ENCODE data around the gene KLF16. TPM values are rescaled to one million over a fixed set of nuclear protein-coding genes. Genes with fewer than 3 reads are reported as not detected.

Gene KLF16
- total RNA-seq, 5 donors from 2014 or later (not counting 1 experiment from before 2014, with no cell fraction given) = 29.8 to 61.4 (median 32.7) TPM

GRCh38 chr19:1874554-1875185, 11.3 kb upstream of the KLF16 start:
- Mint-ChIP-seq H3K9me3 (no peaks in the 10 kb centered on the region), H3K36me3 (no peaks in the 10 kb centered on the region), H3K27ac (peak overlapping the region; percentile 94 to 96), H3K4me3 (peak overlapping the region; percentile 95 to 99 (median 98)), H3K4me1 (peaks cover 30 to 45% (median 38%) of the 10 kb centered on the region in 3 donors), H3K27me3 (no peaks in the 10 kb centered on the region)
- Histone ChIP-seq H3K36me3 (ENCODE audit: control insufficient read depth in 2 of 2, extremely low read depth in 1 of 2, insufficient read depth in 1 of 2, low read length in 1 of 2) (peaks cover 15 to 30% of the 10 kb centered on the region in 2 donors), H3K4me1 (ENCODE audit: control insufficient read depth in 1 of 2, extremely low read depth in 1 of 2, insufficient read depth in 2 of 2, low read length in 2 of 2) (peaks cover 17 to 47% of the 10 kb centered on the region in 2 experiments), H3K4me3 (ENCODE audit: control insufficient read depth in 1 of 2, extremely low read depth in 1 of 2, low read length in 1 of 2) (peak overlapping the region; percentile 93 to 97), H3K27me3 (replicated peaks in 1 of 2; ENCODE audit: control insufficient read depth in 2 of 2, extremely low read depth in 1 of 2, insufficient read depth in 2 of 2, low read length in 1 of 2) (no peaks in the 10 kb centered on the region), H3K9me3 (no peaks in the 10 kb centered on the region), H3K27ac (ENCODE audit: low read length) (peak overlapping the region; percentile 80)
- ATAC-seq (replicated peaks in 1 of 4) (peak in 2 of 4 experiments; percentile 20 to 67), DNase-seq (peak in 8 of 35 experiments; percentile 30 to 74 (median 53))
- 0% methylated on average over 1 of the region's 16 CpGs for WGBS (ENCODE audit: insufficient coverage)
- ChIA-PET CTCF (interaction anchor here in 1 of 2 donors (0.6 to 0.9 kb wide), 4 partner anchors 10 to 364 kb away, joined by 3 to 7 read pairs (median 4); no protein-coding TSS in a partner anchor), POLR2A (interaction anchor here (0.6 to 0.8 kb wide), 4 partner anchors 10 to 360 kb away, joined by 3 to 7 read pairs (median 4); no protein-coding TSS in a partner anchor)

- 94% methylated on average over 14 of the region's 29 CpGs for WGBS (ENCODE audit: insufficient coverage)
- Mint-ChIP-seq H3K27me3 (no peaks in the 10 kb centered on the region), H3K4me1 (peaks cover 35 to 47% (median 38%) of the 10 kb centered on the region in 3 donors), H3K9me3 (no peaks in the 10 kb centered on the region), H3K27ac (peak overlapping the region; percentile 94 to 96), H3K36me3 (no peaks in the 10 kb centered on the region), H3K4me3 (peak overlapping the region; percentile 95 to 99 (median 98))
- DNase-seq = no peak
- peaks cover 15 to 30% of the 10 kb centered on the region in 2 donors for H3K36me3 ChIP-seq (ENCODE audit: control insufficient read depth in 2 of 2, extremely low read depth in 1 of 2, insufficient read depth in 1 of 2, low read length in 1 of 2)
- H3K4me1 ChIP-seq (ENCODE audit: control insufficient read depth in 1 of 2, extremely low read depth in 1 of 2, insufficient read depth in 2 of 2, low read length in 2 of 2) = peaks cover 17 to 50% of the 10 kb centered on the region in 2 experiments
- CTCF ChIA-PET = no interaction called here
- POLR2A ChIA-PET = interaction anchor here (0.6 to 0.8 kb wide), 3 partner anchors 24 to 361 kb away, joined by 3 to 7 read pairs (median 6); no protein-coding TSS in a partner anchor
- H3K27me3 ChIP-seq (replicated peaks in 1 of 2; ENCODE audit: control insufficient read depth in 2 of 2, extremely low read depth in 1 of 2, insufficient read depth in 2 of 2, low read length in 1 of 2) = no peaks in the 10 kb centered on the region
- no peak for ATAC-seq (replicated peaks in 1 of 4)
- H3K9me3 ChIP-seq = no peaks in the 10 kb centered on the region
- peak overlapping the region in 1 of 2 donors; percentile 97 for H3K4me3 ChIP-seq (ENCODE audit: control insufficient read depth in 1 of 2, extremely low read depth in 1 of 2, low read length in 1 of 2)
- peak overlapping the region; percentile 80 for H3K27ac ChIP-seq (ENCODE audit: low read length)
These were observed 10.4 kb upstream of the KLF16 start for GRCh38 chr19:1873524-1874473.

- Histone ChIP-seq H3K27me3 (replicated peaks in 1 of 2; ENCODE audit: control insufficient read depth in 2 of 2, extremely low read depth in 1 of 2, insufficient read depth in 2 of 2, low read length in 1 of 2) (no peaks in the 10 kb centered on the region), H3K4me1 (ENCODE audit: control insufficient read depth in 1 of 2, extremely low read depth in 1 of 2, insufficient read depth in 2 of 2, low read length in 2 of 2) (peaks cover 17 to 50% of the 10 kb centered on the region in 2 experiments), H3K36me3 (ENCODE audit: control insufficient read depth in 2 of 2, extremely low read depth in 1 of 2, insufficient read depth in 1 of 2, low read length in 1 of 2) (peaks cover 15 to 27% of the 10 kb centered on the region in 2 donors), H3K27ac (ENCODE audit: low read length) (peak overlapping the region; percentile 12), H3K9me3 (no peaks in the 10 kb centered on the region), H3K4me3 (ENCODE audit: control insufficient read depth in 1 of 2, extremely low read depth in 1 of 2, low read length in 1 of 2) (no peak overlapping the region)
- no peaks in the 10 kb centered on the region for H3K36me3 Mint-ChIP-seq
- no peaks in the 10 kb centered on the region for H3K27me3 Mint-ChIP-seq
- ChIA-PET CTCF (no interaction called here), POLR2A (no interaction called here)
- DNase-seq (no peak), ATAC-seq (replicated peaks in 1 of 4) (no peak)
- H3K9me3 Mint-ChIP-seq = no peaks in the 10 kb centered on the region
- H3K4me1 Mint-ChIP-seq = peaks cover 38 to 48% (median 39%) of the 10 kb centered on the region in 3 donors
- no peak overlapping the region for H3K27ac Mint-ChIP-seq
- H3K4me3 Mint-ChIP-seq = peak overlapping the region in 1 of 3 donors; percentile 98
- WGBS (ENCODE audit: insufficient coverage) = 90% methylated on average over 22 of the region's 25 CpGs
These were observed 9.6 kb upstream of the KLF16 start for GRCh38 chr19:1872807-1873523.

- H3K27ac Mint-ChIP-seq = no peak overlapping the region
- no peak overlapping the region for H3K27ac ChIP-seq (ENCODE audit: low read length)
- H3K9me3 Mint-ChIP-seq = no peaks in the 10 kb centered on the region
- H3K4me3 ChIP-seq (ENCODE audit: control insufficient read depth in 1 of 2, extremely low read depth in 1 of 2, low read length in 1 of 2) = no peak overlapping the region
- H3K9me3 ChIP-seq = no peaks in the 10 kb centered on the region
- WGBS (ENCODE audit: insufficient coverage) = 95% methylated on average over 8 of the region's 13 CpGs
- H3K4me3 Mint-ChIP-seq = no peak overlapping the region
- no peaks in the 10 kb centered on the region for H3K27me3 ChIP-seq (replicated peaks in 1 of 2; ENCODE audit: control insufficient read depth in 2 of 2, extremely low read depth in 1 of 2, insufficient read depth in 2 of 2, low read length in 1 of 2)
- POLR2A ChIA-PET = no interaction called here
- no peaks in the 10 kb centered on the region for H3K36me3 Mint-ChIP-seq
- CTCF ChIA-PET = no interaction called here
- H3K4me1 ChIP-seq (ENCODE audit: control insufficient read depth in 1 of 2, extremely low read depth in 1 of 2, insufficient read depth in 2 of 2, low read length in 2 of 2) = peaks cover 17 to 48% of the 10 kb centered on the region in 2 experiments
- H3K4me1 Mint-ChIP-seq = peaks cover 38 to 49% (median 43%) of the 10 kb centered on the region in 3 donors
- peaks cover 15 to 27% of the 10 kb centered on the region in 2 donors for H3K36me3 ChIP-seq (ENCODE audit: control insufficient read depth in 2 of 2, extremely low read depth in 1 of 2, insufficient read depth in 1 of 2, low read length in 1 of 2)
- H3K27me3 Mint-ChIP-seq = no peaks in the 10 kb centered on the region
- DNase-seq = no peak
- ATAC-seq (replicated peaks in 1 of 4) = no peak
These were observed 8.3 kb upstream of the KLF16 start for GRCh38 chr19:1871630-1872029.

GRCh38 chr19:1871140-1871597, 7.8 kb upstream of the KLF16 start:
- peaks cover 35 to 44% (median 38%) of the 10 kb centered on the region in 3 donors for H3K4me1 Mint-ChIP-seq
- H3K4me3 ChIP-seq (ENCODE audit: control insufficient read depth in 1 of 2, extremely low read depth in 1 of 2, low read length in 1 of 2) = no peak overlapping the region
- no peaks in the 10 kb centered on the region for H3K9me3 Mint-ChIP-seq
- WGBS (ENCODE audit: insufficient coverage) = 92% methylated on average over 13 of the region's 15 CpGs
- no peak for DNase-seq
- no peak overlapping the region for H3K27ac Mint-ChIP-seq
- H3K27me3 Mint-ChIP-seq = no peaks in the 10 kb centered on the region
- ChIA-PET CTCF (no interaction called here), POLR2A (no interaction called here)
- H3K27me3 ChIP-seq (replicated peaks in 1 of 2; ENCODE audit: control insufficient read depth in 2 of 2, extremely low read depth in 1 of 2, insufficient read depth in 2 of 2, low read length in 1 of 2) = no peaks in the 10 kb centered on the region
- H3K4me1 ChIP-seq (ENCODE audit: control insufficient read depth in 1 of 2, extremely low read depth in 1 of 2, insufficient read depth in 2 of 2, low read length in 2 of 2) = peaks cover 14 to 43% of the 10 kb centered on the region in 2 experiments
- H3K36me3 Mint-ChIP-seq = no peaks in the 10 kb centered on the region
- no peak overlapping the region for H3K27ac ChIP-seq (ENCODE audit: low read length)
- no peak overlapping the region for H3K4me3 Mint-ChIP-seq
- peaks cover 15 to 27% of the 10 kb centered on the region in 2 donors for H3K36me3 ChIP-seq (ENCODE audit: control insufficient read depth in 2 of 2, extremely low read depth in 1 of 2, insufficient read depth in 1 of 2, low read length in 1 of 2)
- no peak for ATAC-seq (replicated peaks in 1 of 4)
- no peaks in the 10 kb centered on the region for H3K9me3 ChIP-seq
